Progenitor cell of endocrine pancreas (in vitro differentiated cells): ENCODE data around the gene DRGX. TPM values are rescaled to one million over a fixed set of nuclear protein-coding genes. Genes with fewer than 3 reads are reported as not detected.

Experiments used
- DNase-seq: peaks from one replicate; pipeline ENCODE4 v3.0.0; 2021; ENCODE audit warnings: low spot score; ENCODE audit not compliant: unreplicated experiment
- H3K27ac Mint-ChIP-seq: 2 replicates; pipeline ENCODE4 v1.8.0; 2021; ENCODE audit warnings: mild to moderate bottlenecking, moderate library complexity, mixed read lengths
- H3K27me3 Mint-ChIP-seq: 2 replicates; pipeline ENCODE4 v1.8.0; 2021; ENCODE audit warnings: mixed read lengths
- H3K36me3 Mint-ChIP-seq: 2 replicates; pipeline ENCODE4 v1.8.0; 2022; ENCODE audit warnings: mixed read lengths; ENCODE audit not compliant: insufficient read depth
- H3K4me1 Mint-ChIP-seq: 2 replicates; pipeline ENCODE4 v1.8.0; 2021; ENCODE audit warnings: low read depth, mixed read lengths
- H3K4me3 Mint-ChIP-seq: 2 replicates; pipeline ENCODE4 v1.8.0; 2021; ENCODE audit warnings: low read depth, mild to moderate bottlenecking, moderate library complexity, mixed read lengths
- H3K9me3 Mint-ChIP-seq: 2 replicates; pipeline ENCODE4 v1.8.0; 2021; ENCODE audit warnings: low read depth, mixed read lengths
- total RNA-seq: library from RNA; stranded (reverse); gene quantifications from 2 replicates; pipeline ENCODE4 v1.2.1, GENCODE V29; 2021
- TF ChIP-seq, protein P1 (sequence below): fragments of 200-600 bp; sonication (generic); IDR thresholded peaks from one replicate; pipeline ENCODE4 v1.5.0; 2021; ENCODE audit warnings: antibody characterized with exemption, mild to moderate bottlenecking; ENCODE audit not compliant: unreplicated experiment

The DRGX gene
- total RNA-seq, 1 donor from 2014 or later, result not detected

GRCh38 chr10:49348593-49348992 is 47.3 kb downstream of the DRGX start:
- H3K4me1 Mint-ChIP-seq, result no peaks in the 10 kb centered on the region
- no peaks in the 10 kb centered on the region for H3K9me3 Mint-ChIP-seq

DNA sequence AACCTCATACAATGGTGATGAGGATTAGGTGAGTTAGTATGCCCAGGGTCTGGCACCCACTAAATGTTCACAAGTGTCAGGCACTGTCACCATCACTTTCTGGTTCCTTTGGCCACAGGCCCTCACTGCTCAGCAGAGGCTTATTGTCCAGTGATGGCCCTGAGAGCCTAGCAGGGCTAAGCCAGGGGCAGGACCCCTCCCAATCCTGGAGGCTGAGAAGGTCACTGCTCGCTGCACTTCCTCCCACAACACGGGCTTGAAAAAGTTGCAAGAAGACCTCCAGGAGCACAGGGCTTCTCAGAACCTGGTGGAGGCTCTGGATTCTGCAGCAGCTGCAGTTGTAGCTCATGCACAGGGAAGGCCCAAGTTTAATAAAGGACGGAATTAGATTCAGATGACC is 48.1 kb downstream of the DRGX start:
- Mint-ChIP-seq H3K27me3 (peaks cover 13% of the 10 kb centered on the region), H3K27ac (no peak overlapping the region), H3K4me1 (no peaks in the 10 kb centered on the region), H3K4me3 (no peak overlapping the region), H3K9me3 (no peaks in the 10 kb centered on the region), H3K36me3 (no peaks in the 10 kb centered on the region)
- no peak for DNase-seq
- TF ChIP-seq, protein P1, sequence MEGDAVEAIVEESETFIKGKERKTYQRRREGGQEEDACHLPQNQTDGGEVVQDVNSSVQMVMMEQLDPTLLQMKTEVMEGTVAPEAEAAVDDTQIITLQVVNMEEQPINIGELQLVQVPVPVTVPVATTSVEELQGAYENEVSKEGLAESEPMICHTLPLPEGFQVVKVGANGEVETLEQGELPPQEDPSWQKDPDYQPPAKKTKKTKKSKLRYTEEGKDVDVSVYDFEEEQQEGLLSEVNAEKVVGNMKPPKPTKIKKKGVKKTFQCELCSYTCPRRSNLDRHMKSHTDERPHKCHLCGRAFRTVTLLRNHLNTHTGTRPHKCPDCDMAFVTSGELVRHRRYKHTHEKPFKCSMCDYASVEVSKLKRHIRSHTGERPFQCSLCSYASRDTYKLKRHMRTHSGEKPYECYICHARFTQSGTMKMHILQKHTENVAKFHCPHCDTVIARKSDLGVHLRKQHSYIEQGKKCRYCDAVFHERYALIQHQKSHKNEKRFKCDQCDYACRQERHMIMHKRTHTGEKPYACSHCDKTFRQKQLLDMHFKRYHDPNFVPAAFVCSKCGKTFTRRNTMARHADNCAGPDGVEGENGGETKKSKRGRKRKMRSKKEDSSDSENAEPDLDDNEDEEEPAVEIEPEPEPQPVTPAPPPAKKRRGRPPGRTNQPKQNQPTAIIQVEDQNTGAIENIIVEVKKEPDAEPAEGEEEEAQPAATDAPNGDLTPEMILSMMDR, result no peak

More at GRCh38 chr10:49348593-49348992, 47.3 kb downstream of the DRGX start:
- TF ChIP-seq, protein P1, result no peak
- no peaks in the 10 kb centered on the region for H3K36me3 Mint-ChIP-seq
- H3K27me3 Mint-ChIP-seq, result peaks cover 13% of the 10 kb centered on the region
- H3K27ac Mint-ChIP-seq, result no peak overlapping the region
- DNase-seq, result no peak
- no peak overlapping the region for H3K4me3 Mint-ChIP-seq

DNA sequence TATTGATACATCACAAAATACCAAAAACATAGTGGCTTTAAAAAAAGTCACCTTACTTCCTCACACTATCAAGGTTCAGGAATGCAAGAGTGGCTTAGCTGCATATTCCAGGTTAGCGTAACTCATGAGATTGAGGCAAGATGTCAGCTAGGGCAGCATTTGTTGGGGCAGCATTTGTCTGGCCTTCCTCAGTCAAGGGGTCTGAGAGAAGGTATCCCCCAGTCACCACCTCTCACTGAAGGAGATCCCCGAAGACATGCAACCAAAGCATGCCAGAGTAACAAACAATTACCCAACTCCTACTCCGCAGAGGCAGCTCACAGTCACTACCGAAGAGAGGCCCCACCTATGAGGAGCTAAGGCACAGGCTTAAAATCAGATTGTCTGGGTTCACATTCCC is 48.5 kb downstream of the DRGX start:
- peaks cover 13% of the 10 kb centered on the region for H3K27me3 Mint-ChIP-seq
- TF ChIP-seq, protein P1, result no peak
- DNase-seq, result no peak
- no peak overlapping the region for H3K27ac Mint-ChIP-seq
- H3K4me1 Mint-ChIP-seq, result no peaks in the 10 kb centered on the region
- no peaks in the 10 kb centered on the region for H3K36me3 Mint-ChIP-seq
- no peaks in the 10 kb centered on the region for H3K9me3 Mint-ChIP-seq
- H3K4me3 Mint-ChIP-seq, result no peak overlapping the region

DNA sequence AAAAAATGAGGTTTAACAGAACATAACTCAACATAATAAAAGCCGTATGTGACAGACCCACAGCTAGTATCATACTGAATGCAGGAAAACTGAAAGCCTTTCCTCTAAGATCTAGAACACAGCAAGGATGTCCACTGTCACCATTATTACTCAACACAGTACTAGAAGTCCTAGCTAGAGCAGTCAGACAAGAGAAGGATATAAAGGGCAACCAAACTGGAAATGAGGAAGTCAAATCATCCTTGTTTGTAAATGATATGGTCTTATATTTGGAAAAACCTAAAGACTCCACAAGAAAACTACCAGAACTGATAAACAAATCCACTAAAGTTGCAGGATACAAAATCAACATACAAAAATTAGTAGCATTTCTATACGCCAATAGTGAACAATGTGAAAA is 51.0 kb downstream of the DRGX start:
- no peak for DNase-seq
- Mint-ChIP-seq H3K9me3 (no peaks in the 10 kb centered on the region), H3K27ac (no peak overlapping the region), H3K27me3 (peaks cover 13% of the 10 kb centered on the region), H3K4me1 (no peaks in the 10 kb centered on the region), H3K36me3 (no peaks in the 10 kb centered on the region), H3K4me3 (no peak overlapping the region)
- TF ChIP-seq, protein P1, result no peak

DNA sequence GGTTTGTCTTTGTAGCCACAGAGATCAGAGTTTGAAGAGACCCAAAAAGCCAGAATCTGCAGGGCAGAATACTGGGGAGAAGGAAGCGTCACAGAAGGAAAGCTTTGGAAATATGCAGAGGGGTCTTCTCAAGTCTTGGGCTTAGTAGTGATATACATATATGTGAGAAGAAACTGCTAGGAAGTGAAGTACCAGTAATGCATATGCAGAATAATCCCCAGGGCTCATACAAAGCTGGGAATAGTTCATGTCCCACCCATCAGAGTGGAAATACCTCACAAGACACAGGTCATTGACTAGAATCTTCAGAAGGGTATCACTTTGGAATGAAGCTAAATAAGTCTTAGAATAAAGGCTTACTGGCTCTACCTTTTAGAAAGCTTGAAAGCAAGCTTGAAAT is 57.3 kb downstream of the DRGX start:
- no peak for DNase-seq
- H3K4me3 Mint-ChIP-seq, result no peak overlapping the region
- TF ChIP-seq, protein P1, result no peak
- H3K36me3 Mint-ChIP-seq, result no peaks in the 10 kb centered on the region
- H3K4me1 Mint-ChIP-seq, result no peaks in the 10 kb centered on the region
- no peak overlapping the region for H3K27ac Mint-ChIP-seq
- H3K27me3 Mint-ChIP-seq, result peaks cover 15% of the 10 kb centered on the region
- peaks cover 5% of the 10 kb centered on the region for H3K9me3 Mint-ChIP-seq
